Measurements from ENCODE around the gene KIAA1328.

The KIAA1328 gene

DNA sequence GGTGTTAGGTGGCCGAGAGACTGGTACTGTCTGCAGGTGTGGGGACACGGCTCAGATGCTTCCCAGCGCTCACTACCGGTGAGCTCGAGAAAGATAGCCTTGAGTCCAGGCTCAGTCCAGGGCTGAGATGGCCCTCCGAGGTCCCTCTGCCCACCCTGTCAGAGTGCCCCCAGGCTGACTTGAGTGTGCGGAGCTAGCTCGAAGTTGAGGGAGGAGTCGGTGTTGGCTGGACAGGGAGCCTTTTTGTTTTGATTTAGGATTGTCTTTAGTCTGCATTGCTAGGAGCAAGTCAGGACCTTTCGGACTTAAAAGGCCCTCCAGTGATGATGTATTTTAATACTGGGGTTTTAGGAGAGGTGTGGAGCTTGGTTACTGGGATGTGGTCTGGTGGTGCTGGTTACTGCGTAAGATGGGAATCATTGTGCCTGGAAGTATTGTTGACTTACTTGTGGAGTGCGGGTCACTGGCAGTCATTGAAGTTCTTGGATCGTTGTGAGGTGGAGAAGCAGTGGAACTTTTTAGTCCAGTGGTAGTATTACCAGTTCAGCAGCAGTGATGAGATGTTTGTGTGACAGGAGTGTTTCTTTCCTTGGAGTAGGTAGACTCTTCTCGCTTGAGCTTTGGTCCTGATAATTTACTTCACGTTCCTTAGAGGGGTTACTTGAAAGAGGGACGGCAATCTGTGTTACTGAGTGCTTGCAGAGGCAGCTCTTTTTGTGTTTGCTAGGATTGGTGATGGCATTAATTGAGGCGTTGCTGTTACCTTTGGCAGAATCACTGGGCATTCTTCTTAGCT lies 633 bp downstream of the KIAA1328 start:
- ChIA-PET CTCF (interaction anchor here (0.6 kb wide), 1 partner anchor 731 kb away, joined by 3 read pairs; no protein-coding TSS in a partner anchor), POLR2A (ENCODE audit: low non-redundant PET) (interaction anchor here (0.7 kb wide), 1 partner anchor 506 kb away, joined by 4 read pairs; no protein-coding TSS in a partner anchor)
- peak; percentile 2 for DNase-seq (ENCODE audit: low spot score)
- TF ChIP-seq, protein P1, sequence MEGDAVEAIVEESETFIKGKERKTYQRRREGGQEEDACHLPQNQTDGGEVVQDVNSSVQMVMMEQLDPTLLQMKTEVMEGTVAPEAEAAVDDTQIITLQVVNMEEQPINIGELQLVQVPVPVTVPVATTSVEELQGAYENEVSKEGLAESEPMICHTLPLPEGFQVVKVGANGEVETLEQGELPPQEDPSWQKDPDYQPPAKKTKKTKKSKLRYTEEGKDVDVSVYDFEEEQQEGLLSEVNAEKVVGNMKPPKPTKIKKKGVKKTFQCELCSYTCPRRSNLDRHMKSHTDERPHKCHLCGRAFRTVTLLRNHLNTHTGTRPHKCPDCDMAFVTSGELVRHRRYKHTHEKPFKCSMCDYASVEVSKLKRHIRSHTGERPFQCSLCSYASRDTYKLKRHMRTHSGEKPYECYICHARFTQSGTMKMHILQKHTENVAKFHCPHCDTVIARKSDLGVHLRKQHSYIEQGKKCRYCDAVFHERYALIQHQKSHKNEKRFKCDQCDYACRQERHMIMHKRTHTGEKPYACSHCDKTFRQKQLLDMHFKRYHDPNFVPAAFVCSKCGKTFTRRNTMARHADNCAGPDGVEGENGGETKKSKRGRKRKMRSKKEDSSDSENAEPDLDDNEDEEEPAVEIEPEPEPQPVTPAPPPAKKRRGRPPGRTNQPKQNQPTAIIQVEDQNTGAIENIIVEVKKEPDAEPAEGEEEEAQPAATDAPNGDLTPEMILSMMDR (conservative IDR thresholded peaks at IDR 0.05; ENCODE audit: low read depth) = peak; percentile 22
- peak overlapping the region; percentile 92 for H3K27ac ChIP-seq

DNA sequence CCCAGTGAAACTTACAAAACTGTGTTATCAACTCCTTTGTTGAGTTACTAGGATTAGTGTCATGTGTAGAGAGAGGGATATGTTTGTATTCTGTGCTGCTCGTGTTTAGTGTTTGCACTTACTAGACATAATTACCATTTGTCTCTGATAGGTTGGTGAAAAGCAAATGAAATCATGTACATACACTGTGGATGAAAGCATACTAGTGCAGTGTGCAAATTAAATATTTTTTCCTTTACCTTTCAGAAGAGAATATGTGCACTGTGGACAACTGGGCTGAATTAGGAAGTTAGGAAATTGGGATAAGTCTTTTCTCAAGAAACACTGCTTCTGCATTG lies 1.2 kb downstream of the KIAA1328 start:
- ChIA-PET CTCF (no interaction called here), POLR2A (ENCODE audit: low non-redundant PET) (no interaction called here)
- H3K27ac ChIP-seq = no peak overlapping the region
- TF ChIP-seq, protein P1 (conservative IDR thresholded peaks at IDR 0.05; ENCODE audit: low read depth) = no peak
- no peak for DNase-seq (ENCODE audit: low spot score)

DNA sequence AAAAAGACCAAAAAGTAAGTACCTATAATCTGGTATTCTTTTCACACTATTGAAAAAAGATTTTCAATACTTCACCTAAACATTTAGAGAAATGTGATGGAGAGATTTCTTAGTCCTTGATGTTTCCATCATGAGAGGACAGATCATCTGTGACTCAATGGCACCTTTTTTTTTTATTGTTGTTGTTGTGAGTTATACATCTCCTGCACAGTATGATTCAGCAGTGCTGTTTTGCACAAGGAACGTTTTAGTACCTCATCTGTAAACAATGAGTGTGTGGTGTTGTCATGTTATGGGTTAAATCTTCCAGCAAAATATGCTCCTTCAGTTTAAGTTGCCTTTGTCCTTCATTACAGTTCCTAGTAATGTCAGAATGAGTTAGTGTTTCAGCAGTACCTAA lies 2.2 kb downstream of the KIAA1328 start:
- TF ChIP-seq, protein P1 (conservative IDR thresholded peaks at IDR 0.05; ENCODE audit: low read depth) = no peak
- no peak for DNase-seq (ENCODE audit: low spot score)
- H3K27ac ChIP-seq = no peak overlapping the region
- POLR2A ChIA-PET (ENCODE audit: low non-redundant PET) = no interaction called here
- CTCF ChIA-PET = no interaction called here

DNA sequence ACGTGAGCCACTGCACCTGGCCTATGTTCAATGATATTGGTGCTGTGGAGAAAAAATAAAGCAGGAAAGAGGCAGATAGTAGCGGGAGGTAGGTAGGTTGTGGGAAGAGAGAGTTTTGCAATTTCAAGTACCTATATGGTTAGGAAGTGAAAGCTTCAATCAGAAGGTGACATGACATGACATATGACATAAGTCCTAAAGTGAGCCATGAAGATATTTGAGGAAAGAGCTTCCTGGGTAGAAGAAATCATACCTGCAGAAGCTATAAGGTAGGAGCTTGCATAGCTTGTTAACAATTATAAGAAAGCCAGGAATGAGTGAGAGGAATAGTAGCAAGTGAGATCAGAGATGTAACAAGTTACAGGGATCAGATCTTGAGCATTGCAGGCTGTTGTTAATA lies 4.2 kb downstream of the KIAA1328 start:
- ChIA-PET POLR2A (ENCODE audit: low non-redundant PET) (no interaction called here), CTCF (no interaction called here)
- H3K27ac ChIP-seq = no peak overlapping the region
- DNase-seq (ENCODE audit: low spot score) = no peak
- TF ChIP-seq, protein P1 (conservative IDR thresholded peaks at IDR 0.05; ENCODE audit: low read depth) = no peak

DNA sequence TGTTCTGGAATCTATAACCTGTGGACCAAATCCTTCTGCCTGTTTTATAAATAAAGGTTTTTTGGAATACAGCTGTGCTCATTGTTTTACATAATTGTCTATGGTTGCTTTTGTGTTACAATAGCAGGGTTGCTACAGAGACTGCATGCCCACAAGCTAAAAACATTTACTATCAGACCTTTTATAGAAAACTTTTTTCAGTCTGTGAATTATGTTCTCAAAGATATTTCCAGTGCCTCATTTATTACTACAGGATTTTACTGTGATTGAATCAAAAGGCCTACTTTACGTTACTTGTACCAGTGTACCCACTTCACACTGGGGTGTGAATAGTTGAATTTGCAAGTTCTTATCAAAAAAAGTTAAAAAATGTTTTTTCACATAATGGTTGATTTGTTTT lies 7.0 kb downstream of the KIAA1328 start:
- TF ChIP-seq, protein P1 (conservative IDR thresholded peaks at IDR 0.05; ENCODE audit: low read depth) = no peak
- no peak overlapping the region for H3K27ac ChIP-seq
- ChIA-PET CTCF (no interaction called here), POLR2A (ENCODE audit: low non-redundant PET) (no interaction called here)
- DNase-seq (ENCODE audit: low spot score) = no peak

DNA sequence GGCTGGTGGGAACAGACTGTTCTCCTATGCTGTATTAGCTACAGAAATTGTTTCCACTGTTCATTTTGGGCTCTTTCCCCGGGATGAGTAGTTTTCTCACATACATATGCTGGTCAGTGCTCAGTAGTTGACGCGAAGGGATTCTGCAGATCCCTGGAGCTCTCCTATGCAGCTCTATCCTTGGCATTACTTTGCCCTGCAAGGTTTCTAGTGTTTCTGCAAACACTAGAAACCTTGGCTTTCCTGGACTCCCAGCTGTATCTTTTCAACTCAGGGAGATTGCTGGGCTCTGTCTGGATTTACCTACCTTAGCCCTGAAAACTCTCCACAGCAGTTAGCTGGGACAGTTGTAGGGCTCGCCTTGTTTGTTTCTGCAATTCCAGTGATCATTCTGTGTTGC lies 10.9 kb downstream of the KIAA1328 start:
- CTCF ChIA-PET = no interaction called here
- H3K27ac ChIP-seq = no peak overlapping the region
- TF ChIP-seq, protein P1 (conservative IDR thresholded peaks at IDR 0.05; ENCODE audit: low read depth) = no peak

More for the DNA sequence above, 10.9 kb downstream of the KIAA1328 start:
- DNase-seq (ENCODE audit: low spot score) = no peak
- POLR2A ChIA-PET (ENCODE audit: low non-redundant PET) = no interaction called here
